A549 (cell line): ENCODE data around the gene PGGT1B. TPM values are rescaled to one million over a fixed set of nuclear protein-coding genes. Genes with fewer than 3 reads are reported as not detected.

Experiments
- ATAC-seq, 2 experiments: fragments of 200-7000 bp in 1 of 2; fragments of >200 bp in 1 of 2; cut with Nextera tagmentation in 1 of 2; cut with Tn5 transposase in 1 of 2; 3 replicates each; pipeline versions ENCODE4 v1.8.0 to v1.9.1; 2018 to 2020; ENCODE audit warnings: mild to moderate bottlenecking in 1 of 2, moderate library complexity in 1 of 2
- CTCF ChIA-PET: fragments of 300-600 bp; sonication (Branson Sonifier 250); formaldehyde crosslinking; extraction: SDS; loops from one replicate; lab custom pipeline; 2021; ENCODE audit warnings: antibody characterized with exemption, inconsistent platforms; lab: Yijun Ruan, JAX
- POLR2A ChIA-PET: fragments of 350-600 bp; formaldehyde crosslinking; extraction: SDS; loops from one replicate; lab custom pipeline; 2021; ENCODE audit warnings: antibody characterized with exemption, inconsistent platforms; lab: Yijun Ruan, JAX
- DNase-seq, 2 experiments: peaks; one replicate each; pipeline versions ENCODE4 v3.0.0 to v3.0.0-alpha.2; 2011 to 2016; ENCODE audit warnings: low read depth in 1 of 2, low spot score in 1 of 2
- FAIRE-seq: peaks from 2 replicates; lab custom pipeline; 2011; peaks lifted over from hg19 to GRCh38; lab: Jason Lieb, UNC
- H3K27ac ChIP-seq, 2 experiments: fragments of >200 bp; sonication (Bioruptor Twin); formaldehyde crosslinking; 3 replicates each; pipeline ENCODE4 v1.5.1; 2016 to 2017
- H3K4me1 ChIP-seq: fragments of >200 bp; sonication (Bioruptor Twin); formaldehyde crosslinking; 3 replicates; pipeline ENCODE4 v1.6.1; 2016
- H3K4me2 ChIP-seq: fragments of >200 bp; sonication (Bioruptor Twin); formaldehyde crosslinking; 3 replicates; pipeline ENCODE4 v1.6.1; 2016
- H3K4me3 ChIP-seq: fragments of >200 bp; sonication (Bioruptor Twin); formaldehyde crosslinking; 3 replicates; pipeline ENCODE4 v1.5.1; 2016
- H3K9me3 ChIP-seq: fragments of >200 bp; sonication (Bioruptor Twin); formaldehyde crosslinking; 3 replicates; pipeline ENCODE4 v1.6.1; 2016
- CBX8 ChIP-seq: fragments of 200-600 bp; sonication (generic); IDR thresholded peaks from 2 replicates; pipeline ENCODE4 v1.6.1; 2016
- CEBPB ChIP-seq, 2 experiments: fragments of >200 bp in 1 of 2; sonication (Bioruptor Twin) in 1 of 2; formaldehyde crosslinking in 1 of 2; IDR thresholded peaks; 2 replicates each; pipeline ENCODE4 v1.6.1; 2012 to 2016
- CHD2 ChIP-seq: fragments of 150-350 bp; IDR thresholded peaks from 2 replicates; pipeline ENCODE4 v1.6.1; 2014; ENCODE audit warnings: low read length; ENCODE audit not compliant: partially characterized antibody
- CTCF ChIP-seq: fragments of >200 bp; sonication (Bioruptor Twin); formaldehyde crosslinking; IDR thresholded peaks from 3 replicates; pipeline ENCODE4 v1.5.1; 2016
- EHF ChIP-seq: fragments of 250-450 bp; sonication (Bioruptor Pico); IDR thresholded peaks from 2 replicates; pipeline ENCODE4 v1.5.0; 2020; ENCODE audit warnings: mild to moderate bottlenecking
- FOSL2 ChIP-seq, 2 experiments: fragments of 450-650 bp in 1 of 2; fragments of >200 bp in 1 of 2; sonication (Bioruptor Twin) in 1 of 2; formaldehyde crosslinking; IDR thresholded peaks; 2 replicates each; pipeline versions ENCODE4 v1.5.0 to v1.6.1; 2016 to 2020; ENCODE audit warnings: mild to moderate bottlenecking in 1 of 2, moderate library complexity in 1 of 2
- FOXS1 ChIP-seq: fragments of 250-450 bp; sonication (Bioruptor Pico); IDR thresholded peaks from 2 replicates; pipeline ENCODE4 v1.5.0; 2020; ENCODE audit warnings: mild to moderate bottlenecking, moderate library complexity
- HOXA7 ChIP-seq: fragments of 250-450 bp; sonication (Bioruptor Pico); IDR thresholded peaks from 2 replicates; pipeline ENCODE4 v1.5.0; 2020; ENCODE audit warnings: mild to moderate bottlenecking, moderate library complexity
- JUN ChIP-seq, 2 experiments: fragments of >200 bp; sonication (Bioruptor Twin); formaldehyde crosslinking; IDR thresholded peaks; 2 replicates in 1 of 2; 3 replicates in 1 of 2; pipeline ENCODE4 v1.6.1; 2016 to 2017
- KDM1A ChIP-seq: fragments of 200-600 bp; sonication (generic); IDR thresholded peaks from 2 replicates; pipeline ENCODE4 v1.6.1; 2016; ENCODE audit warnings: low read depth, mild to moderate bottlenecking
- MYC ChIP-seq: IDR thresholded peaks from 2 replicates; pipeline ENCODE4 v1.6.1; 2012; ENCODE audit warnings: mild to moderate bottlenecking, inconsistent platforms, low read length, improper control_type of control experiment, borderline replicate concordance
- NPAS2 ChIP-seq: fragments of 250-450 bp; sonication (Bioruptor Pico); IDR thresholded peaks from 2 replicates; pipeline ENCODE4 v1.8.0; 2022; ENCODE audit warnings: mild to moderate bottlenecking, moderate library complexity, borderline replicate concordance
- PBX3 ChIP-seq: IDR thresholded peaks from 2 replicates; pipeline ENCODE4 v1.6.1; 2012
- RAD21 ChIP-seq, 2 experiments: fragments of >200 bp in 1 of 2; sonication (Bioruptor Twin) in 1 of 2; formaldehyde crosslinking in 1 of 2; IDR thresholded peaks in 1 of 2; conservative IDR thresholded peaks in 1 of 2; 2 replicates in 1 of 2; 3 replicates in 1 of 2; pipeline ENCODE4 v1.6.1; 2012 to 2018; ENCODE audit warnings: inconsistent platforms in 1 of 2
- RARB ChIP-seq: fragments of 250-450 bp; sonication (Bioruptor Pico); IDR thresholded peaks from 2 replicates; pipeline ENCODE4 v1.8.0; 2021; ENCODE audit warnings: mild to moderate bottlenecking, moderate library complexity
- REST ChIP-seq: fragments of 200-600 bp; sonication (generic); IDR thresholded peaks from 2 replicates; pipeline ENCODE4 v1.6.1; 2016; ENCODE audit warnings: antibody characterized with exemption, mild to moderate bottlenecking, moderate library complexity
- RNF2 ChIP-seq: fragments of 200-600 bp; sonication (generic); IDR thresholded peaks from 2 replicates; pipeline ENCODE4 v1.6.1; 2016; ENCODE audit warnings: low read depth, mild to moderate bottlenecking, antibody characterized with exemption, moderate library complexity, borderline replicate concordance
- SMC3 ChIP-seq: fragments of >200 bp; sonication (Bioruptor Twin); formaldehyde crosslinking; IDR thresholded peaks from 3 replicates; pipeline ENCODE4 v1.6.1; 2018; ENCODE audit warnings: inconsistent platforms
- ZC3H11A ChIP-seq: fragments of 450-650 bp; IDR thresholded peaks from 2 replicates; pipeline ENCODE4 v1.6.1; 2014; ENCODE audit warnings: antibody characterized with exemption, mild to moderate bottlenecking
- ZNF302 ChIP-seq: fragments of 250-450 bp; sonication (Bioruptor Pico); IDR thresholded peaks from 2 replicates; pipeline ENCODE4 v1.9.0; 2021; ENCODE audit warnings: inconsistent platforms, mild to moderate bottlenecking, moderate library complexity
- ZSCAN20 ChIP-seq: fragments of 250-450 bp; sonication (Bioruptor Pico); IDR thresholded peaks from 2 replicates; pipeline ENCODE4 v1.8.0; 2022; ENCODE audit warnings: mild to moderate bottlenecking, moderate library complexity
- WGBS: methylation state at CpG from one replicate; pipeline ENCODE4 v1.1.6; 2017; ENCODE audit errors: missing lambda C conversion rate; 5-methylcytosine and 5-hydroxymethylcytosine counted together
- polyA plus RNA-seq, 4 experiments: library from polyadenylated mRNA; depleted of rRNA in 3 of 4; stranded (reverse); fragments of >200 nt; fragmentation: RNase III in 1 of 4; extraction: RNeasy Plus Mini Kit Qiagen cat#74134 plus additional on column Dnase treatment in 1 of 4; gene quantifications; 2 replicates in 3 of 4; 3 replicates in 1 of 4; pipeline ENCODE4 v1.2.3, GENCODE V29; 2011 to 2017

The PGGT1B gene
- polyA plus RNA-seq, 2 of the 4 experiments (the other 2 are of a cell fraction) = 6.7 to 15.9 TPM

- peak in 1 of 2 experiments; percentile 38 for DNase-seq
- ChIA-PET POLR2A (no interaction called here), CTCF (interaction anchor here (0.5 to 9.5 kb wide), 49 partner anchors 9 to 524 kb away, joined by 3 to 156 read pairs (median 4); partner anchors contain the start of genes CCDC112, FEM1C and TICAM2)
- Histone ChIP-seq H3K9me3 (no peaks in the 10 kb centered on the region), H3K27ac (no peak overlapping the region), H3K4me1 (no peaks in the 10 kb centered on the region), H3K4me3 (no peak overlapping the region)
- peak in 1 of 2 experiments; percentile 74; a peak in 3 of 6 replicates for ATAC-seq
- TF ChIP-seq NPAS2 (no peak), RARB (CRISPR knock-in tag) (no peak), PBX3 (no peak), CTCF (peak; percentile 78), MYC (no peak), ZC3H11A (no peak), RAD21 (conservative IDR thresholded peaks at IDR 0.05 in 1 of 2, IDR thresholded peaks at IDR 0.05 in 1 of 2) (peak; percentile 86 to 94), SMC3 (peak; percentile 98), CHD2 (no peak), ZNF302 (no peak), EHF (CRISPR knock-in tag) (no peak), JUN (IDR thresholded peaks at IDR 0.05) (no peak)
- TF ChIP-seq, all 56 proteins: peak for 3
- 3% methylated on average over 1 of the region's 1 CpG for whole genome bisulfite sequencing
- H3K4me2 ChIP-seq = no peak overlapping the region
- FAIRE-seq = peak; percentile 85
These were observed 47.2 kb upstream of the PGGT1B start for GRCh38 chr5:115309751-115310370.

DNA sequence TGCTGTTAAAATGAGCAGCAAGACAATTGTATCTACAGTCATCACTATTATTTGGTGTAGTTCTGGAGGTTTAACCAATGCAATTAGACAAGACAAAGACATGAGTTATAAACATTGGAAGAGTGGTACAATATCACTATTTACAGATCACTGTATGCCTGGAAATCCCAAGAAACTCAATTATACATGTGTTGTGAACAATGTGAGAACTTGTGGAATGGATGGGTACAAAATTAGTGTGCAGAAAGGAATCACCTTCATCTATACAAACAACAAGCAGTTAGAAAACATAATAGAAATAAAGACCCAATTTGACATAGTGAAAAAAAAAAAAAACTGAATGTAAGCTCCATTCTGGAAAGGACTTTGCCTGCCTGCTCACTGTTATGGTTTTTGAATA, 46.1 kb upstream of the PGGT1B start:
- Histone ChIP-seq H3K27ac (no peak overlapping the region), H3K4me1 (no peaks in the 10 kb centered on the region), H3K4me3 (no peak overlapping the region), H3K9me3 (no peaks in the 10 kb centered on the region), H3K4me2 (no peak overlapping the region)
- ATAC-seq (no peak), FAIRE-seq (no peak), DNase-seq (no peak)
- CTCF ChIA-PET = interaction anchor here (0.6 to 9.5 kb wide), 39 partner anchors 8 to 572 kb away, joined by 3 to 156 read pairs (median 4); partner anchors contain the start of genes CCDC112, FEM1C and TICAM2
- TF ChIP-seq KDM1A (no peak), REST (no peak), RAD21 (conservative IDR thresholded peaks at IDR 0.05 in 1 of 2, IDR thresholded peaks at IDR 0.05 in 1 of 2) (no peak), FOXS1 (CRISPR knock-in tag) (no peak), RNF2 (no peak), ZSCAN20 (CRISPR knock-in tag) (no peak), HOXA7 (no peak), CEBPB (IDR thresholded peaks at IDR 0.05) (no peak), CBX8 (no peak), FOSL2 (IDR thresholded peaks at IDR 0.05) (no peak), FOSL2 (CRISPR knock-in tag; IDR thresholded peaks at IDR 0.05) (no peak)
- POLR2A ChIA-PET = no interaction called here
